ENCODE measurements around the gene THAP8. TPM values are rescaled to one million over a fixed set of nuclear protein-coding genes. Genes with fewer than 3 reads are reported as not detected.

THAP8 gene
- total RNA-seq, 4 donors from 2014 or later = 11.4 to 21.0 (median 16.0) TPM

DNA sequence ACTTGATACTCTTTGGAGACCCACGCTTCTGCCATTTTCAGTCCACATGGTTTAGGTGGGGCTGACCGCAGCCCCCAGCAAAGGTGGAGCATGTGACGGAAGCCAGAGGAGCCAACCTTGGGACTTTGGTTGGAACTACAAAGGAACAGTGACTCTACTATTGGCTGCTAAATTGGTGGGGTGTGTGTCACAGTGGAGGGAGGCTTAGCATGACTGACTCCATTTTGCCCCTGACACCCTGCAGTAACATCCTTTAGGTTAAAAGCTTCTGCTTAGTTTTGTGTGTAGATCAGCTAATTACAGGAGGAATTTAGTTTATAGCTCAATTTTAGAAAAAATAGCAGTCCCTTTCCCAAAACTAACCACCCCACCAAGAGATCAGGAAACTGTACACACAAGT is 52.5 kb downstream of the THAP8 start:
- no peak for DNase-seq (ENCODE audit: low spot score in 2 of 2)
- peaks cover 0 to 55% (median 0%) of the 10 kb centered on the region in 3 donors for H3K36me3 ChIP-seq
- WGBS, 2 donors = 97 to 100% methylated on average over 3 of the region's 3 CpGs
- no peak overlapping the region for H3K4me3 ChIP-seq
- no peaks in the 10 kb centered on the region for H3K9me3 ChIP-seq
- peaks cover 0 to 29% (median 4%) of the 10 kb centered on the region in 4 donors for H3K4me1 ChIP-seq
- TF ChIP-seq POLR2A (IDR thresholded peaks at IDR 0.05) (no peak), EP300 (IDR thresholded peaks at IDR 0.05) (no peak), CTCF (IDR thresholded peaks at IDR 0.05) (no peak)
- H3K27ac ChIP-seq = no peak overlapping the region
- no peaks in the 10 kb centered on the region for H3K27me3 ChIP-seq

GRCh38 chr19:35996777-35997176 is 57.3 kb downstream of the THAP8 start:
- 90 to 93% methylated on average over 8 of the region's 8 CpGs for WGBS, 2 donors
- H3K27ac ChIP-seq = peak overlapping the region in 1 of 4 donors; percentile 89
- H3K9me3 ChIP-seq = no peaks in the 10 kb centered on the region
- H3K4me3 ChIP-seq = no peak overlapping the region
- TF ChIP-seq CTCF (IDR thresholded peaks at IDR 0.05) (no peak), POLR2A (IDR thresholded peaks at IDR 0.05) (no peak), EP300 (IDR thresholded peaks at IDR 0.05) (no peak)
- peaks cover 0 to 35% (median 0%) of the 10 kb centered on the region in 3 donors for H3K36me3 ChIP-seq
- H3K27me3 ChIP-seq = no peaks in the 10 kb centered on the region
- H3K4me1 ChIP-seq = peaks cover 0 to 51% (median 23%) of the 10 kb centered on the region in 4 donors
- no peak for DNase-seq (ENCODE audit: low spot score in 2 of 2)

DNA sequence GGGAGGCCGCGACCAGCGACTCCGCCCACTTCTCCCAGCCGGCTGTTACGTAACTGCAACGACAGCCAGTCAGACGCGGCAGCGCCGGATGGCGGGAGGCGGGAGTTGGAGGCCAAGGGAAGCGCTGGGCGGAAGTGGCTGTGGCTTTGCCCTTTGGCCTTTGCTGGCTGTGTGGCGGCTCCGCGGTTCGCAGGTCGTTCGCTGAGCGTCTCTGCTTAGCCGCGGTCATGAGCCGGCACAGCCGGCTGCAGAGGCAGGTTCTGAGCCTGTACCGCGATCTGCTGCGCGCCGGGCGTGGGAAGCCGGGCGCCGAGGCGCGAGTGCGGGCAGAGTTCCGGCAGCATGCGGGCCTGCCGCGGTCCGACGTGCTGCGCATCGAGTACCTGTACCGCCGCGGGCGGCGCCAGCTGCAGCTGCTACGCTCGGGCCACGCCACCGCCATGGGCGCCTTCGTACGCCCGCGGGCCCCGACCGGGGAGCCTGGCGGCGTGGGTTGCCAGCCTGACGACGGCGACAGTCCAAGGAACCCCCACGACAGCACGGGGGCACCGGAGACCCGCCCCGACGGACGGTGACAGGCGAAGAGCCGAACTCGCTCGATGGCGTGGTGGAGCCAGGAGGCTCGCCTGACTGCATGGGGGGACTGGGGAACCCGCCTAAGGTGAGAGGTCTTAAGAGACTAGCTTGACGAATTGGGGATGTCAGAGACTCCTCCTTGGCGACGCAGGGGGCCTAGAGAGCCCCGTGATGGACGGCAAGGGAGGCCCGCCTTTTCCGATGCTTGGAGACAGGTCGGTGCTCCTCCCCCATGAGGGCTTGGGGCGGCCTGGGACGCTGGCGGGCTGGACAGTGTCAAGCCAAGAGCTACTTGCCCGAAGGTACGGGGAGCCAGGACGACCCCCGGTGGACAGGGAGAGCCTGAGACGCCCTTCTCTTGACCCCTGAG is 58.8 kb downstream of the THAP8 start, which contains the start of gene SDHAF1:
Gene SDHAF1, plus strand, starts transcription at position 141 of the 946 bp plus-strand sequence. Its CDS starts 87 bp downstream, at position 228.
- TF ChIP-seq CTCF (IDR thresholded peaks at IDR 0.05) = no peak
- peak; percentile 84 to 91 for TF ChIP-seq EP300 (IDR thresholded peaks at IDR 0.05)
- TF ChIP-seq POLR2A (IDR thresholded peaks at IDR 0.05) = peak; percentile 29 to 52
- peak; percentile 92 to 94 for DNase-seq (ENCODE audit: low spot score in 2 of 2)
- peaks cover 0 to 24% (median 0%) of the 10 kb centered on the region in 3 donors for H3K36me3 ChIP-seq
- peak within 1 kb of the TSS; percentile 64 to 91 (median 86) for H3K27ac ChIP-seq
- no peaks in the 10 kb centered on the region for H3K9me3 ChIP-seq
- WGBS, 2 donors = 0 to 1% methylated on average over 19 to 47 of the region's 97 CpGs
- H3K4me3 ChIP-seq = peak within 1 kb of the TSS; percentile 69 to 98 (median 88)
- no peaks in the 10 kb centered on the region for H3K27me3 ChIP-seq
- peaks cover 0 to 51% (median 23%) of the 10 kb centered on the region in 4 donors for H3K4me1 ChIP-seq

DNA sequence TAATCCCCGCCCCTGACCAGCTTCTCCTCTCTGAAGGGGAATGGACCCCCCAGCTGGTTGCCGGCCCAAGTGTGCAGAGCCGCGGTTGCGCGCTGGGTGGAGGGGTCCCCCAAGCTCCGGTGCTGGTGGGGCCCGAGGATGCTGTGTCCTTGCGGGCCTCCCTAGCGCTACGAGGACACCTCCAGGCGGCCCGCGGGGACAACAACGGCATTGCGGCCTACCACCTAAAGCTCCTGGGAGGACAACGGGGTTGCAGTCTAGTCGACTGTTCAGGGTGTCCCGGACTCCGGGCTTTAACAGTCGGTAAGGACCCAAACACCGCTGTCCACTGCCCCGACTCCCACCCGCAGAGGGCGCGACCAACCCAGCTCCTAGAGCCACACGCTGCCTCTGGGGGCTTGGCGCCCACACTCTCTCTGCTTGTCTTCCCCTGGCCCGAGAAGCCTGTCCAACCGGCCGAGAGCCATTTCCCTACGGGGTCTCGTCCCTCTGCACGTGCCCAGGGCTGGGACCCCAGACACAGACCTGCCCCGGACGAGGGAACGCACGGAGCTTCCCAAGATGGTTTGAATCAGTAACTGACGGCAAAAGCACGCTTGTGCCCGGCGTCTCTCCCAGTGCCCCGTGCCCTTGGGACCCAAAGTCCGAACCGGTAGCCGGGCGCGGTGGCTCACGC is 60.0 kb downstream of the THAP8 start:
- DNase-seq (ENCODE audit: low spot score in 2 of 2) = no peak
- H3K36me3 ChIP-seq = peaks cover 0 to 21% (median 0%) of the 10 kb centered on the region in 3 donors
- no peaks in the 10 kb centered on the region for H3K9me3 ChIP-seq
- no peaks in the 10 kb centered on the region for H3K27me3 ChIP-seq
- peak overlapping the region in 3 of 4 donors; percentile 82 to 91 (median 89) for H3K27ac ChIP-seq
- peak in 1 of 5 experiments; percentile 20 for TF ChIP-seq CTCF (IDR thresholded peaks at IDR 0.05)
- TF ChIP-seq POLR2A (IDR thresholded peaks at IDR 0.05) = no peak
- no peak for TF ChIP-seq EP300 (IDR thresholded peaks at IDR 0.05)
- 26 to 30% methylated on average over 33 to 41 of the region's 49 CpGs for WGBS, 2 donors
- peak overlapping the region; percentile 69 to 98 (median 88) for H3K4me3 ChIP-seq
- H3K4me1 ChIP-seq = peaks cover 0 to 39% (median 23%) of the 10 kb centered on the region in 4 donors
